Duodenal mucosa (tissue), 2 donors: ENCODE results near the gene PAX5.

Experiments
- H3K27ac ChIP-seq: one replicate; pipeline ENCODE4 v1.7.0; 2013; ENCODE audit warnings: low read depth, low read length
- H3K27me3 ChIP-seq, 2 donors: one replicate each; pipeline ENCODE4 v1.7.0; 2013; ENCODE audit warnings: low read length in 2 of 2, control low read depth in 1 of 2; ENCODE audit not compliant: insufficient read depth in 2 of 2, control insufficient read depth in 1 of 2
- H3K36me3 ChIP-seq, 2 donors: one replicate each; pipeline ENCODE4 v1.7.0; 2013; ENCODE audit warnings: low read length in 2 of 2, control low read depth in 1 of 2; ENCODE audit not compliant: insufficient read depth in 2 of 2, control insufficient read depth in 1 of 2
- H3K4me1 ChIP-seq, 2 donors: one replicate each; pipeline ENCODE4 v1.7.0; 2013; ENCODE audit warnings: low read length in 2 of 2, control low read depth in 1 of 2; ENCODE audit not compliant: insufficient read depth in 2 of 2, control insufficient read depth in 1 of 2
- H3K4me3 ChIP-seq, 2 donors: one replicate each; pipeline ENCODE4 v1.7.0; 2013; ENCODE audit warnings: low read length in 2 of 2, low read depth in 1 of 2
- H3K9ac ChIP-seq, 2 donors: one replicate each; pipeline ENCODE4 v1.7.0; 2013; ENCODE audit warnings: low read length in 2 of 2, low read depth in 1 of 2
- H3K9me3 ChIP-seq, 2 donors: one replicate each; pipeline ENCODE4 v1.7.0; 2013; ENCODE audit warnings: low read length in 2 of 2, control low read depth in 1 of 2; ENCODE audit not compliant: control insufficient read depth in 1 of 2

The PAX5 gene

DNA sequence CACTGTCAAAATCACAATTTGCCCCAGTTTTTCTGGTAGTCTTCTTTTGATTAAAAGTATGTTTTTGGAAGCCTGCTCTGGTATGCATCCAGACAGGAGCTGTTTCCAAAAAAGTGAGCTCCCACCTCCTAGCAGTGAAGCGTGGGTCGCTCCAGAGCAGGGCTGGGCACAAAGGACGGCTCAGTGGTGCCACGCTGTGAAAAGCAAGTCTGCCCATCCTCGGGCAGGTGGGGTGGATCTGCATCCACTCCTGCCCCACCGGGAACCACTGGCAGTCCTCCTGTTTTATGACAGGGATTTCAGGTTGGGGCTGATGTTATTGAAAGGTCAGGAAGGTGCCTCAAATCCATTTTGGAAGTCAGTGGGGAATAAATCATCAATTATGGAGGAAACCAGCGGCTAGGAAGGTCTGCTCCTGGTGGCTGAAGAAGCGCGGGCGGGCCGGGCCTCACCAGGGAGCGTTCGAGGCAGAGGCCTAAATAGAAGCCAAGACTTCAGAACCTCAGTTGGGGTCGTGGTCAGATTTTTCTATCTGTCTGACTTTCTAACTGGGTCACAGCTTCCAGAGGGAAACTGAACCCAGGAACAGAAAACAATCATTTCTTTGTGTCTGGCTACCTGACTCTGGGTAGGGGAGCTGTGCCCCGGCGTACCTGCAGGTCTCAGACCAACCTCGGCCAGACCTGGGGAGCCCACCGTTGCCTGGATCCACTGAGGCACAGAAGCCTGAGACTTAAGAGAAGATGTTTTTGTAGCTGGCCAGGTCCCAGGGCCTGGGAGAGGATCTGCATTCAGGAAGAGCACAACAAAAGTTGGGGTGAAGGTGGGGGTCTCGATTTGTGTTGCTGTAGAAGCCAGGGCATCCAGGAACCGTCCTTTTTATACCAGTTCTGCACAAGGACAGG lies 168.1 kb downstream of the PAX5 start:
- Histone ChIP-seq H3K9ac (no peak overlapping the region), H3K4me1 (peaks cover 8 to 11% of the 10 kb centered on the region in 2 donors), H3K27ac (no peak overlapping the region), H3K4me3 (no peak overlapping the region), H3K36me3 (no peaks in the 10 kb centered on the region), H3K27me3 (no peaks in the 10 kb centered on the region), H3K9me3 (no peaks in the 10 kb centered on the region)

DNA sequence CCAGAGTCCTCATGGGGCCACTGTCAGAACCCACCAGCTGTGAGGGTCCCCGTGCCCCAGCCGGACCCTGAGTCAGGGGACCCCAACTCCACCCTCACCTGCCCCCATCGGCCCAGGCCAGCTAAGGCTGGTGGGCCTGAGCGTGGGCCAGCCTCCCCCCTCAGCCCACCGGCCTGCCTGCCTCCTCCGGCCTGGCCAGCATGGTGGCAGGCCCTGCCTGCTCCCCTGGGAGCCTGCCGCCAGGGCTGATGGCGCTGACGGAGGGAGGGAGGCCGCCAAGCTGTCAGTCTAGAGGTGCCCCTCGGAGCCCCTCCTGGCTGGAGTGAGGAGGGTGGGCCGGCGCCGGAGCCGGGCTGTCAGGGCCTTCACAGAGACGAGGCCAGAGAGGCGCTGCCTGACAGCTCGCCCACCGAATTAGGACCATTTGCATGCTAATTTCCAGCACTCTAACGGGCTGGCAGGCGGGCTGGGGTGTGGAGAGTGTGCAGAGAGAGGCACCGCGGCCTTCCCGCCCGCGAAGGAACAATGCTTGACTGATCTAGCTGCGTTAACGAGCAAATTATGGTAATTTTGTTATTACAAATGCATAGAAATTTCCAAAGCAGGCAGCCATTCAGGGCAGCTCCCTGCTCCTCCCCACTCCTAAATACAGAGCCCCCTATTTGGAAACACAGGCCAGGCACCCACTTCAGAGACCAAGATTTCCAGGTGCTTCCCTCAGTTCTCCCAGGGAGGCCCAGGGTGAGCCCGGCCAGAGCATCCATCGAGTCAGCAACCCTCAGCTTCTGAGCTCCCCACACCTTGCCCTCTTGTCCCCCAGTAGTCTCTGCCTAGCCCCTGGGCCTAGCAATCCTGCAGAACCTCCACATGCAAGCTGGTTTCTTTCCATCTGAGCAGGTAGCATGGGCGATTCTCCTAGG lies 169.3 kb downstream of the PAX5 start:
- Histone ChIP-seq H3K9me3 (no peaks in the 10 kb centered on the region), H3K27ac (no peak overlapping the region), H3K27me3 (no peaks in the 10 kb centered on the region), H3K36me3 (no peaks in the 10 kb centered on the region), H3K4me3 (no peak overlapping the region), H3K9ac (no peak overlapping the region), H3K4me1 (peaks cover 8 to 11% of the 10 kb centered on the region in 2 donors)

DNA sequence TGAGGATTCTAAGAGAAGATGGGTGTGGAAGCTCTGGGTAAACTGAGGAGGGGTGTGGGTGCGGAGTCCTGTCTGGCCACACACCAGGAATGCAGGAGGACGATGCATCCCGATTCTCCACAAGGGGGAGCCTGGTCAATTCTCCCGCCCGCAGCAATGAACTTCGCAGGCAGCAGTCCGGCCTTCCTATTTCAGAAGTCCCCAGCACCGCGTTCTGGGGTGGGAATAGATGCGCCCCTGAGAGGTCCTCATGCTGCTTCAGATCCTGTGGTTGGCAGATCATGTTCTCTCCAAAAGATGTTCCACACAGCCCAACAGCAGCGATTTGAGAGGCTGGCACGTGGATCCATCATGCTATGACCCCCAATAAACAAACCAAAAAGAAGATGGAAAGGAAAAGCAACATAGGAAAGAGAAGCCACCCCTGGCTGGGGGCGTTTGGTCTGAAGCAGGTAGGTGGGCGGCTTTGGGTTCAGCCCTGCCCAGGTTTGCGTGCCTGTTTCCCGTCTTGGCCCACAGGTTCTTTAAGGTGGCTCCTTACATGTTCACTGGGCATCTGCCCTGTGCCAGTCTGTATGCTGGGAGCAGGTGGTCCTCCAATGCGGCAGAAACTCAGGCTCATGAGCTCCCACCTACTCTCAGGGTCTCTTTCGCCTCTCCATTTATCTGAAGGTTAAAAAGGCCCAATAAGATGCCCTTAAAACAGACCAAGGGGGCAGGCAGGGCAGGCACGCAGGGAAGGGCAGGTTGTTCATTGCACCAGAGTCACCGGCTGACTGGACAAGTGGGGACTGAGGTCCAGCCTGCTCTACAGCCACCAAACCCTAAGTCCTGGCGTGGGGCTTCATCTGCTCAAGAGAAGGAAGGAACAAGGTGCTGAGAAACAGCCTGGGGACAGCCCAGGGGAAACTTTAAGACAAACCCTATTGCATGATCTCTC lies 171.6 kb downstream of the PAX5 start:
- Histone ChIP-seq H3K4me1 (peaks cover 0 to 5% of the 10 kb centered on the region in 2 donors), H3K36me3 (no peaks in the 10 kb centered on the region), H3K27ac (no peak overlapping the region), H3K4me3 (no peak overlapping the region), H3K27me3 (no peaks in the 10 kb centered on the region), H3K9ac (no peak overlapping the region), H3K9me3 (no peaks in the 10 kb centered on the region)

DNA sequence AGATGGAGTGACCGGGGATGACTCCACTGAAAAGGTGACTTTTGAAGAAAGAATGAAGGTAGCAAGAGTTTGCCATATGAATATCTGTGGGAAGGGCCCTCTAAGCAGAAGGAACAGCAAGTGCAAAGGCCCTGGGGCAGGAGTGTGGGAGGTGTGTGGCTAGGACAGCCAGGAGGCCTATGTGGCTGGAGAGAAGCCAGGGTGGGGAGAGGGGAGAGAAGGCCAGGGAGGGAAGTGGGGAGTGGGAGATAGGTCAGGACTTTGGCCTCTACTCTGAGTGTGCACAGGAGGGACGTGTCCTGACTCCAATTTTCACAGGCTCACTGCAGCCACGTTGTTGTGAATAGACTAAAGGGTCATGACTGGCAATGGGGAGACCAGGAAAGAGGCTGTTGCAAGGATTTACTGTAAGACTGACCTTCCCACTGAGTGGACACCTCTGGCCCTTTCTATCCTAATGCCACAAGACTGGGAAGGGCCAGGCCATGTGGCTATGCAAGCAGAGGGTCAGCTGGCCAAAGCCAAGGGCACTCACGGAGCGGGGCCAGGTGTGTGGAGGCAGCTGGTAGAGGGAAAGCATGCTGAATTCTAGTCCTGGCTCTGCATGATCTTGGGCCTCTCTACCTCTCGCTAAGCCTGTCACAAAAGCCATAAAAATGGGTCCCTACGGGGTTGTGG lies 172.4 kb downstream of the PAX5 start:
- H3K4me3 ChIP-seq, result no peak overlapping the region
- no peaks in the 10 kb centered on the region for H3K4me1 ChIP-seq
- no peaks in the 10 kb centered on the region for H3K9me3 ChIP-seq
- no peaks in the 10 kb centered on the region for H3K27me3 ChIP-seq
- no peaks in the 10 kb centered on the region for H3K36me3 ChIP-seq
- H3K27ac ChIP-seq, result no peak overlapping the region
- H3K9ac ChIP-seq, result no peak overlapping the region

DNA sequence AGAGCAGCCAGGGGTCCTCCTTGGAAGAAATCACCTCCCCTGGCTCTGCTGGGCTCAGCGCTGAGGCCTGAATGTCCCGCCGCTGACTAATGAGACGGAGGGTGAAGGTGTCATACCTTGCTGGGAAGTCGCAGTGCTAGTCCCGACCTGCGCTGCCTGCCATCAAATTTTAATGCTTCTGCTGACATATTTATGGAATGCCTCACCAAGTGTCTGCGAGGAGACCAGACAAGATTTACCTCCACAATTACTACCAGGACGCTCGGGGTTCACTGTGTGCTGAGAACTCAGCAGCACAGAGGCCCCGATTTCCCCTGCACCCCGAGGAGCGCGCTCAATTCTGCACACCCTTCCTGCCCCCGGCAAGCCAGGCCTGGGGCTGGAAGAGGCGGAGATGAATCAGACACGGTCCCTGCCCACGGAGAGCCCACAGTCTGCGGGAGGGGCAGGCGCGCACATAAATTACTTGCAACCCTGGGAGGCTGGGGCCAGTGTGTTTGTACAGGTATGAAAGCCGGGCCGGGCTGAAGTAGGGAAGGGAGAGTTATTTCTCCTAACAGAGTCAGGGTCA lies 175.2 kb downstream of the PAX5 start:
- Histone ChIP-seq H3K9me3 (no peaks in the 10 kb centered on the region), H3K9ac (no peak overlapping the region), H3K27ac (no peak overlapping the region), H3K36me3 (no peaks in the 10 kb centered on the region), H3K4me3 (no peak overlapping the region), H3K27me3 (no peaks in the 10 kb centered on the region), H3K4me1 (no peaks in the 10 kb centered on the region)

DNA sequence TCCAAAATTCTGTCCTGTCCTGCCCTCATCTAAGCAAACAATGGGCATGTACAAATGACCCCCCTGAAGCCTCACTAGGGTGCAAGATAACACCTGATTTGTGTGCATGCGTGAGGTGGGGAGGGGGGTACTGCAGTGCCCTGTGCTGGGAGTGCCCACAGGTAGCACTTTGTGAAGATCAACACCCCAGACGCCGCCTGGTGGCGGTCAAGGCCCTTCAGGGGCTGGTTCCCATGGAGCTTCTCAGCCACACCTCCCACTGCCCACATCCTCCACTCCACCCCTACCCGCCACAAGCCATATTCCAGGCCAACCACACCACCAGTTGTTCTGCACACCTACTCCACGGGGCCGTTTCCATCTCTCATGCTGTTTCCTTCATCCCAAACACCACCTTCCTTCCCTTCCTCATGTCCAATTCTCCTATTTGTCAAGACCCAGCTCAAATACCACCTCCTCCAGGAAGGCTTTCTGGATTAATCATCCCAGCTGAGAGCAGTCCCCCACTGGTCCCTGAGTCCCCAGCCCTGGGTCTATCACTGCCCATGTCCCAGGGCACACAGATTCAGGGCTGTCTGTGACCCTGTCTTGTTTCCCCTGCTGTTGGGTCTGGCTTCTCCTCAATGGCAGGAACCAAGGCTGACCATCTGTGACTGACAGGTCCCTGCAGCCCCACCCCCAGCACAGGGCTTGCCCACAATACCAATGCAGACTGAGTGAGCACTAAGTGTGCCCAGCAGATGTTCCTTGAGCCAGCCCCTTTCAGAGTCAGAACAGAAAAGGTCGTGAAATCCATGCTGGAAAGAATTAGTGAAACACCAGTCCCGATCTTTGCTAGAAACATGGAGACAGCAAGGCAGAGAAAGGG lies 178.4 kb downstream of the PAX5 start:
- no peak overlapping the region for H3K9ac ChIP-seq
- no peaks in the 10 kb centered on the region for H3K9me3 ChIP-seq
- H3K27me3 ChIP-seq, result no peaks in the 10 kb centered on the region
- H3K4me1 ChIP-seq, result no peaks in the 10 kb centered on the region
- H3K36me3 ChIP-seq, result no peaks in the 10 kb centered on the region
- no peak overlapping the region for H3K4me3 ChIP-seq
- H3K27ac ChIP-seq, result no peak overlapping the region

DNA sequence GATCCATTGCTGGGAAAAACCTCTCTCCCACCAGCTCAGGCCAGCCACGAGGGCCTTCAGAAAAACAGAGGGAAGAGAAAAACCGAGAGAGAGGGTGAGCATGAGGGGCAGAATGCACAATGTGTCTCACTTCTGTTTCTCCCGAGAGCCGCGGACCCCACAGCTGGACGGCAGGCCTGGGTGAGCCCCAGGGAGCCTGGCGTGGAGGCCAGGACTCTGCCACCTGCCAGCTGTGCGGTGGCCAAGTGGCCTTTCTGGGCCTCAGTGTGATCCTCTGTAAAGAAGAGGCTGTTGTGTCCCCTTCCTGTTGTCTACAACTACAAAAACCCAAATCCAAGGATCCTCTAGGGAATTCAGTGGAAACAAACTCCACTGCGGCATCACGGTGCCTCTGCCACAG lies 179.3 kb downstream of the PAX5 start:
- H3K4me3 ChIP-seq, result no peak overlapping the region
- H3K27me3 ChIP-seq, result no peaks in the 10 kb centered on the region
- no peaks in the 10 kb centered on the region for H3K36me3 ChIP-seq
- no peaks in the 10 kb centered on the region for H3K4me1 ChIP-seq
- H3K9ac ChIP-seq, result no peak overlapping the region
- no peaks in the 10 kb centered on the region for H3K9me3 ChIP-seq
- H3K27ac ChIP-seq, result no peak overlapping the region

DNA sequence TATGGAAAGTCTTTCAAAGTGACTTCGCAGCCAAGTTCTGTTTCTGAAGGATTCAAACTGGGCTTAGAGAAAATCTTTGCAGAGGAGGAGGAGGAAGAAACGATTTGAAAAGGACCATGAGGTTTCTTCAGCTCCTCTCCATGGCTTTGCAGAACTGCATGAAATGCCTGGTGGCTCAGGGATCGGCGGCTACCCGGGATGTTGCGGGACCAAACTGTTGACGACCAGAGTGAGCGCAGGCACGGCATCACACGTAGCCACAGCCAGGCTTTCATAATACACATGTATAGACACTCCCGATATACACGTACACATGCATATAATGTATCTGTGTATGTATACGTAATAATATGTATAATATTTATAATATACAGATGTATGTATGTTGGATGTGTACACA lies 180.0 kb downstream of the PAX5 start:
- H3K27me3 ChIP-seq, result no peaks in the 10 kb centered on the region
- H3K27ac ChIP-seq, result no peak overlapping the region
- no peak overlapping the region for H3K4me3 ChIP-seq
- H3K36me3 ChIP-seq, result no peaks in the 10 kb centered on the region
- H3K9me3 ChIP-seq, result no peaks in the 10 kb centered on the region
- no peak overlapping the region for H3K9ac ChIP-seq
- no peaks in the 10 kb centered on the region for H3K4me1 ChIP-seq
